Ascending aorta (tissue), 2 donors: ENCODE measurements around the gene PCED1A. TPM values are rescaled to one million over a fixed set of nuclear protein-coding genes. Genes with fewer than 3 reads are reported as not detected.
A peak's percentile ranks its signal among the peaks of the same experiment; 100 is the strongest.
"Not testable (repeated sequence)": the region's sequence is repeated elsewhere in the genome, so short reads cannot be mapped to it uniquely, and the experiment has no call there.

Experiments used
- DNase-seq, 2 donors: peaks; one replicate each; pipeline ENCODE4 v3.0.0-alpha.2; 2019; ENCODE audit warnings: low spot score in 2 of 2
- H3K27ac ChIP-seq, 2 donors: fragments of 200-600 bp; sonication (generic); one replicate each; pipeline ENCODE4 v1.5.1; 2016 to 2017; ENCODE audit warnings: mild to moderate bottlenecking in 1 of 2
- H3K27me3 ChIP-seq: fragments of 200-600 bp; sonication (generic); one replicate; pipeline ENCODE4 v1.5.1; 2017
- H3K36me3 ChIP-seq, 2 donors: fragments of 200-600 bp; sonication (generic); one replicate each; pipeline ENCODE4 v1.5.1; 2016
- H3K4me1 ChIP-seq, 2 donors: fragments of 200-600 bp; sonication (generic); one replicate each; pipeline ENCODE4 v1.5.1; 2016 to 2017; ENCODE audit warnings: mild to moderate bottlenecking in 1 of 2
- H3K4me3 ChIP-seq, 2 donors: fragments of 200-600 bp; sonication (generic); one replicate each; pipeline ENCODE4 v1.5.1; 2016 to 2017; ENCODE audit warnings: mild to moderate bottlenecking in 1 of 2
- H3K9me3 ChIP-seq, 2 donors: fragments of 200-600 bp; sonication (generic); one replicate each; pipeline ENCODE4 v1.5.1; 2016
- intact Hi-C: fragments of 100-400 bp; cut with DNase I; formaldehyde crosslinking; loops from one replicate; pipeline ENCODE4 v1.15.1; 2023
- total RNA-seq: library from RNA; depleted of rRNA; stranded (reverse); fragments of >200 nt; gene quantifications from one replicate; pipeline ENCODE4 v1.1.0, GENCODE V29; 2016
- TF ChIP-seq, protein P1 (sequence below), 3 experiments: fragments of 200-600 bp in 2 of 3; fragments of 450-650 bp in 1 of 3; sonication (generic) in 2 of 3; IDR thresholded peaks; one replicate each; pipeline ENCODE4 v1.5.1; 2016 to 2019; ENCODE audit warnings: antibody characterized with exemption in 3 of 3, mild to moderate bottlenecking in 1 of 3, moderate library complexity in 1 of 3

PCED1A gene
- total RNA-seq, 1 donor from 2014 or later: 49.7 TPM

DNA sequence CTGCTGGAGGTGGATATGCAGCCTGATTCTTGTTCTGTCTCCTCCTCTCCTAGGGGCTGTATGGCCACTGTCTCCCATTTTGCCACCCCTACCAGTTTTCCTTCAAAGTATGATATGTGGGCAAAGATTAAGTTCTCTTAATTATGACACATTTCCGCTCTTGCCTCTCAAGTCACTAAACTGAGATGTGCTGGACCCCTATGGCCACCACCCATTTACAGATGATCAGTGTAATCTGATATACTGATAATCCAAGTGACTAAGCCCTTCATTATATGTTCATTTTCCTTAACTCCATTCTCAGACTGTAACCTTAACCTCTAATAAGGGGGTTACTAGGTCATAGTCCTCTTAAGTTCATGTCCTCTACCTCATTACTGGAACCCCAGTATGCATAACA is 26.4 kb downstream of the PCED1A start:
- Histone ChIP-seq H3K36me3 (no peaks in the 10 kb centered on the region), H3K27ac (no peak overlapping the region), H3K4me1 (no peaks in the 10 kb centered on the region), H3K4me3 (no peak overlapping the region), H3K9me3 (peaks cover 0 to 13% of the 10 kb centered on the region in 2 donors), H3K27me3 (no peaks in the 10 kb centered on the region)
- intact Hi-C loops: no loop called here
- DNase-seq: peak in 1 of 2 donors; percentile 16
- TF ChIP-seq, protein P1, sequence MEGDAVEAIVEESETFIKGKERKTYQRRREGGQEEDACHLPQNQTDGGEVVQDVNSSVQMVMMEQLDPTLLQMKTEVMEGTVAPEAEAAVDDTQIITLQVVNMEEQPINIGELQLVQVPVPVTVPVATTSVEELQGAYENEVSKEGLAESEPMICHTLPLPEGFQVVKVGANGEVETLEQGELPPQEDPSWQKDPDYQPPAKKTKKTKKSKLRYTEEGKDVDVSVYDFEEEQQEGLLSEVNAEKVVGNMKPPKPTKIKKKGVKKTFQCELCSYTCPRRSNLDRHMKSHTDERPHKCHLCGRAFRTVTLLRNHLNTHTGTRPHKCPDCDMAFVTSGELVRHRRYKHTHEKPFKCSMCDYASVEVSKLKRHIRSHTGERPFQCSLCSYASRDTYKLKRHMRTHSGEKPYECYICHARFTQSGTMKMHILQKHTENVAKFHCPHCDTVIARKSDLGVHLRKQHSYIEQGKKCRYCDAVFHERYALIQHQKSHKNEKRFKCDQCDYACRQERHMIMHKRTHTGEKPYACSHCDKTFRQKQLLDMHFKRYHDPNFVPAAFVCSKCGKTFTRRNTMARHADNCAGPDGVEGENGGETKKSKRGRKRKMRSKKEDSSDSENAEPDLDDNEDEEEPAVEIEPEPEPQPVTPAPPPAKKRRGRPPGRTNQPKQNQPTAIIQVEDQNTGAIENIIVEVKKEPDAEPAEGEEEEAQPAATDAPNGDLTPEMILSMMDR (IDR thresholded peaks at IDR 0.05): no peak

DNA sequence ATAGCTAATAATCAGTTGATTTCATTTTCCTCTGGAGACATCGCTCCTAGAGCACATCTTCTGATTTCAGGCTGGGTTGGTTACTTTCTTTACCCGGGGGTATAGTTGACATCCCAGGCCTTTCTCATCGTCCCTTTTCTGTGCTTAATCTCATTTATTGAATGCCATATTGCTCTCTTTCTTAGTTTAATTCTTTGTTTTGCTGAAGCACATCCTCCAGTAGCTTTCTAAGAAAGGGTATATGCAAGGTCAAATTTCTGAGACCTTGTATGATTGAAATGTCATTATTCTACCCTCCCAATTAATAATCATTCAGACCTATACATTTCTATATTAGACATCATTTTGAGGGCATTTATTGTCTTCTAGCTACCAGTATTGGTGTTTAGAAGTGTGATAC is 28.3 kb downstream of the PCED1A start:
- intact Hi-C loops: no loop called here
- no peak overlapping the region for H3K4me3 ChIP-seq
- peaks cover 0 to 13% of the 10 kb centered on the region in 2 donors for H3K9me3 ChIP-seq
- no peaks in the 10 kb centered on the region for H3K27me3 ChIP-seq
- TF ChIP-seq, protein P1 (IDR thresholded peaks at IDR 0.05): no peak
- no peaks in the 10 kb centered on the region for H3K4me1 ChIP-seq
- no peak overlapping the region for H3K27ac ChIP-seq
- no peaks in the 10 kb centered on the region for H3K36me3 ChIP-seq
- no peak for DNase-seq

DNA sequence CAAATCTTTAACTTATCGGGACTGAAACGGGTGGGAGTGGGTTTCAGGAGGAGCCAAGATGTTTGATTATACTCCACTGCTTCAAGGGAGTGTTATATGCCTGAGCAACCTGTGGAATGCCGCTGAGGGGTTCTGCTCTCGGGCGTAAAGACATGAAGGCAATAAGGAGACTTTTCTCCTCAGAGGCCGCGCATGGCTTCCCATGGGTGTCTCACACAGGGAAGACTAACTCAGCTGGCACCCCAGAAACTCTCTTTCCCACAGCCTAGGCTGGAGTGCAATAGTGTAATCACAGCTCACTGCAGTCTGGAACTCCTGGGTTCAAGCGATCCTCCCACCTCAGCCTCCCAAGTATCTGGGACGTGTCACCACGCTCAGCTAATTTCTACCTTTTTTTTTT is 30.8 kb downstream of the PCED1A start:
- Histone ChIP-seq H3K9me3 (peaks cover 0 to 13% of the 10 kb centered on the region in 2 donors), H3K4me1 (no peaks in the 10 kb centered on the region), H3K27me3 (peaks cover 6% of the 10 kb centered on the region), H3K4me3 (no peak overlapping the region), H3K36me3 (no peaks in the 10 kb centered on the region), H3K27ac (no peak overlapping the region)
- TF ChIP-seq, protein P1 (IDR thresholded peaks at IDR 0.05): no peak
- DNase-seq: no peak
- intact Hi-C loops: no loop called here

DNA sequence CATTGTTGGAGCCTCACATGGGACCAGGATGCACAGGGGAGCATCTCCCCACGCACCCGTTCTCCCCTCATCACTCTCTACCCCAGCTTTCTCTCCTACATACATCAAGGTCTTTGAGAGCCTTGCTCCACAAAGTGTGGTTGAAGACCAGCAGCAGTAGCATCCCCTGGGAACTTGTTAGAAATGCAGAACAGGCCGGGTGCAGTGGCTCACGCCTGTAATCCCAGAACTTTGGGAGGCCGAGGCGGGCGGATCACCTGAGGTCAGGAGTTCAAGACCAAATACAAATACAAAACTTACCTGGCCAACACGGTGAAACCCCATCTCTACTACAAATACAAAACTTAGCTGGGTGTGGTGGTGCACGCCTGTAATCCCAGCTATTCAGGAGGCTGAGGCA is 32.5 kb downstream of the PCED1A start:
- H3K27me3 ChIP-seq, H3K4me3 ChIP-seq, H3K27ac ChIP-seq, H3K36me3 ChIP-seq, H3K4me1 ChIP-seq, intact Hi-C loops: not testable (repeated sequence)
- DNase-seq: peak in 1 of 2 donors; percentile 25
- peaks cover 0 to 13% of the 10 kb centered on the region in 2 donors for H3K9me3 ChIP-seq

DNA sequence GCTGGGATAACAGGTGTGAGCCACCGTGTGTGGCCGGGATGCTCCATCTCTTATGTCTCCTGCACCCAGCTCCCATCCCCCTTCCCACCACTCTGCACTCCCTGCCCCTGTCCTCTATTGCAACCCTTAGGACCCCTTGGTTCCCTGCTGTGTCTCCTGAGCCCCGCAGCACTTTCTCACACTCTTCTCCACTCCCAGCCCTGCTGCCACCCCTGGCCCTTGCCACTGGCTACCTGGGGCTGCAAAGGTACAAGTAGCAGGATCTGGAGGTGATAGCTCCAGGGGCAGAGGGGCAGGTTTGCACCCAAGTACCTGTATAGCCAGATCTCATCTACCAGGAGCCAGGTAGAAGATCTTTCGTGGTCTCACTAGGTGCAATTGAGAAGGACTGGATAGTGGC is 33.4 kb downstream of the PCED1A start:
- intact Hi-C loops: no loop called here
- no peaks in the 10 kb centered on the region for H3K36me3 ChIP-seq
- no peak overlapping the region for H3K27ac ChIP-seq
- H3K4me3 ChIP-seq: no peak overlapping the region
- TF ChIP-seq, protein P1 (IDR thresholded peaks at IDR 0.05): no peak
- peaks cover 0 to 5% of the 10 kb centered on the region in 2 donors for H3K9me3 ChIP-seq
- H3K4me1 ChIP-seq: no peaks in the 10 kb centered on the region
- DNase-seq: no peak
- peaks cover 6% of the 10 kb centered on the region for H3K27me3 ChIP-seq

DNA sequence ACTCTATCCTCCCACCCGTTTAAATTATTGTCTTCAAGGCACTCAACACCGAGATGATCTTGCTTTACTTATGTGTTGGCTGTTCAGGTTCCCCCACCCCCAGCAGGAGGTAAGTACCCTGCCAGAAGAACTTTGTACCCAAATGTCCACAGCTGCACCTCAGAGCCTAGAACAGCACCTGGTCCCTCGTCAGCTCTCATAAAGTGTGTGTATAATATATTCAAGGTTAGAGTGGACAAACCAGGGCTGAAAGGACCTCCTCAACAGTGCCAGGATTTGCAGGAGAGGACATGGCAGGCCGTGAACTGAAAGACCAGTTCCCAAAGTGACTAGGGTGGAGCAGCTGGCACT is 34.1 kb downstream of the PCED1A start:
- TF ChIP-seq, protein P1 (IDR thresholded peaks at IDR 0.05): no peak
- no peaks in the 10 kb centered on the region for H3K9me3 ChIP-seq
- intact Hi-C loops: no loop called here
- H3K27me3 ChIP-seq: peaks cover 6% of the 10 kb centered on the region
- no peak overlapping the region for H3K4me3 ChIP-seq
- DNase-seq: no peak
- no peak overlapping the region for H3K27ac ChIP-seq
- H3K4me1 ChIP-seq: no peaks in the 10 kb centered on the region
- H3K36me3 ChIP-seq: no peaks in the 10 kb centered on the region
